ENCODE data around the gene WFIKKN2. TPM values are rescaled to one million over a fixed set of nuclear protein-coding genes. Genes with fewer than 3 reads are reported as not detected.
A peak's percentile ranks its signal among the peaks of the same experiment; 100 is the strongest.

WFIKKN2 gene
- total and polyA plus RNA-seq, 2 of the 13 experiments (the other 11 are each of a cell fraction or from before 2014, with no cell fraction given) = not detected

DNA sequence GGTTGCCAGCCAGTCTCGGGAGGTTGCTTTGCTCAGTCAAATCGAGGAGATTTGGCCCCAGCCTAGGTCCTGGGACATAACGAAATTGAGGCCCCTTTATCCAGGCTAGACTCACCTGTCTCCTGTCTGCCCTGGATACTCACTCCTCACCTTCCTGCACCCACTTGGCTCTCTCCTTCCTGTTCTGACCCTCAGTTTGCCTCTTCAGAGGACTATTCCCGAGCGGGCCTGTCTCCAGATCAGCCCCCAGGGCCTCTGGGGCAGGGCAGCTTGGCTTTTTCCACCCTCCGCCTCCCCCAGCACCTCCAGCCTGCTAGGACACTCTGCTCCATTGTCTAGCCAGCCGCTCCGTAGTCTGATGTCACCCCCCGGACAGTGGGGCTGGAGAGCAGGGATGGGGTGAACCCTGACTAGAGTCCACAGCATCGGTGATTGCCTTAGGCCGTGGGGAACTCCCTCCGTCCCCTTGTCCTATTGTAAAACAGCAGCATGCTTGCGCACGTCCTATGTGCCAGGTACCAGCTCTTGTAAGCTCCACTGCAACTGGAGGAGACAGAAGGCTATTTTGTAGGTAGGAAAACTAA, 8.8 kb downstream of the WFIKKN2 start (continued):
- TF ChIP-seq, protein P1, sequence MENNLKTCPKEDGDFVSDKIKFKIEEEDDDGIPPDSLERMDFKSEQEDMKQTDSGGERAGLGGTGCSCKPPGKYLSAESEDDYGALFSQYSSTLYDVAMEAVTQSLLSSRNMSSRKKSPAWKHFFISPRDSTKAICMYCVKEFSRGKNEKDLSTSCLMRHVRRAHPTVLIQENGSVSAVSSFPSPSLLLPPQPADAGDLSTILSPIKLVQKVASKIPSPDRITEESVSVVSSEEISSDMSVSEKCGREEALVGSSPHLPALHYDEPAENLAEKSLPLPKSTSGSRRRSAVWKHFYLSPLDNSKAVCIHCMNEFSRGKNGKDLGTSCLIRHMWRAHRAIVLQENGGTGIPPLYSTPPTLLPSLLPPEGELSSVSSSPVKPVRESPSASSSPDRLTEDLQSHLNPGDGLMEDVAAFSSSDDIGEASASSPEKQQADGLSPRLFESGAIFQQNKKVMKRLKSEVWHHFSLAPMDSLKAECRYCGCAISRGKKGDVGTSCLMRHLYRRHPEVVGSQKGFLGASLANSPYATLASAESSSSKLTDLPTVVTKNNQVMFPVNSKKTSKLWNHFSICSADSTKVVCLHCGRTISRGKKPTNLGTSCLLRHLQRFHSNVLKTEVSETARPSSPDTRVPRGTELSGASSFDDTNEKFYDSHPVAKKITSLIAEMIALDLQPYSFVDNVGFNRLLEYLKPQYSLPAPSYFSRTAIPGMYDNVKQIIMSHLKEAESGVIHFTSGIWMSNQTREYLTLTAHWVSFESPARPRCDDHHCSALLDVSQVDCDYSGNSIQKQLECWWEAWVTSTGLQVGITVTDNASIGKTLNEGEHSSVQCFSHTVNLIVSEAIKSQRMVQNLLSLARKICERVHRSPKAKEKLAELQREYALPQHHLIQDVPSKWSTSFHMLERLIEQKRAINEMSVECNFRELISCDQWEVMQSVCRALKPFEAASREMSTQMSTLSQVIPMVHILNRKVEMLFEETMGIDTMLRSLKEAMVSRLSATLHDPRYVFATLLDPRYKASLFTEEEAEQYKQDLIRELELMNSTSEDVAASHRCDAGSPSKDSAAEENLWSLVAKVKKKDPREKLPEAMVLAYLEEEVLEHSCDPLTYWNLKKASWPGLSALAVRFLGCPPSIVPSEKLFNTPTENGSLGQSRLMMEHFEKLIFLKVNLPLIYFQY (CRISPR knock-in tag; IDR thresholded peaks at IDR 0.05; ENCODE audit: borderline replicate concordance) = peak; percentile 32; the same call in 1 of the 2 replicates
- TF ChIP-seq ZFP90 (CRISPR knock-in tag; IDR thresholded peaks at IDR 0.05; ENCODE audit: borderline replicate concordance) = peak; percentile 66; the same call in 1 of the 2 replicates
- TF ChIP-seq, protein P2, sequence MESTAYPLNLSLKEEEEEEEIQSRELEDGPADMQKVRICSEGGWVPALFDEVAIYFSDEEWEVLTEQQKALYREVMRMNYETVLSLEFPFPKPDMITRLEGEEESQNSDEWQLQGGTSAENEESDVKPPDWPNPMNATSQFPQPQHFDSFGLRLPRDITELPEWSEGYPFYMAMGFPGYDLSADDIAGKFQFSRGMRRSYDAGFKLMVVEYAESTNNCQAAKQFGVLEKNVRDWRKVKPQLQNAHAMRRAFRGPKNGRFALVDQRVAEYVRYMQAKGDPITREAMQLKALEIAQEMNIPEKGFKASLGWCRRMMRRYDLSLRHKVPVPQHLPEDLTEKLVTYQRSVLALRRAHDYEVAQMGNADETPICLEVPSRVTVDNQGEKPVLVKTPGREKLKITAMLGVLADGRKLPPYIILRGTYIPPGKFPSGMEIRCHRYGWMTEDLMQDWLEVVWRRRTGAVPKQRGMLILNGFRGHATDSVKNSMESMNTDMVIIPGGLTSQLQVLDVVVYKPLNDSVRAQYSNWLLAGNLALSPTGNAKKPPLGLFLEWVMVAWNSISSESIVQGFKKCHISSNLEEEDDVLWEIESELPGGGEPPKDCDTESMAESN (CRISPR knock-in tag; conservative IDR thresholded peaks at IDR 0.05) = 0 out of 2 replicates have a peak, but pooled peaks have one; percentile 62
- no peak for TF ChIP-seq ZNF761 (CRISPR knock-in tag; conservative IDR thresholded peaks at IDR 0.05)
- TF ChIP-seq DR1 (CRISPR knock-in tag; IDR thresholded peaks at IDR 0.05) = no peak
- TF ChIP-seq, protein P3, sequence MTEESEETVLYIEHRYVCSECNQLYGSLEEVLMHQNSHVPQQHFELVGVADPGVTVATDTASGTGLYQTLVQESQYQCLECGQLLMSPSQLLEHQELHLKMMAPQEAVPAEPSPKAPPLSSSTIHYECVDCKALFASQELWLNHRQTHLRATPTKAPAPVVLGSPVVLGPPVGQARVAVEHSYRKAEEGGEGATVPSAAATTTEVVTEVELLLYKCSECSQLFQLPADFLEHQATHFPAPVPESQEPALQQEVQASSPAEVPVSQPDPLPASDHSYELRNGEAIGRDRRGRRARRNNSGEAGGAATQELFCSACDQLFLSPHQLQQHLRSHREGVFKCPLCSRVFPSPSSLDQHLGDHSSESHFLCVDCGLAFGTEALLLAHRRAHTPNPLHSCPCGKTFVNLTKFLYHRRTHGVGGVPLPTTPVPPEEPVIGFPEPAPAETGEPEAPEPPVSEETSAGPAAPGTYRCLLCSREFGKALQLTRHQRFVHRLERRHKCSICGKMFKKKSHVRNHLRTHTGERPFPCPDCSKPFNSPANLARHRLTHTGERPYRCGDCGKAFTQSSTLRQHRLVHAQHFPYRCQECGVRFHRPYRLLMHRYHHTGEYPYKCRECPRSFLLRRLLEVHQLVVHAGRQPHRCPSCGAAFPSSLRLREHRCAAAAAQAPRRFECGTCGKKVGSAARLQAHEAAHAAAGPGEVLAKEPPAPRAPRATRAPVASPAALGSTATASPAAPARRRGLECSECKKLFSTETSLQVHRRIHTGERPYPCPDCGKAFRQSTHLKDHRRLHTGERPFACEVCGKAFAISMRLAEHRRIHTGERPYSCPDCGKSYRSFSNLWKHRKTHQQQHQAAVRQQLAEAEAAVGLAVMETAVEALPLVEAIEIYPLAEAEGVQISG (CRISPR knock-in tag; IDR thresholded peaks at IDR 0.05) = 0 out of 2 replicates have a peak, but pooled peaks have one; percentile 57
- no peak for TF ChIP-seq SMYD3 (CRISPR knock-in tag; IDR thresholded peaks at IDR 0.05)
- TF ChIP-seq GABPB1 (CRISPR knock-in tag; IDR thresholded peaks at IDR 0.05) = no peak
- TF ChIP-seq, protein P4, sequence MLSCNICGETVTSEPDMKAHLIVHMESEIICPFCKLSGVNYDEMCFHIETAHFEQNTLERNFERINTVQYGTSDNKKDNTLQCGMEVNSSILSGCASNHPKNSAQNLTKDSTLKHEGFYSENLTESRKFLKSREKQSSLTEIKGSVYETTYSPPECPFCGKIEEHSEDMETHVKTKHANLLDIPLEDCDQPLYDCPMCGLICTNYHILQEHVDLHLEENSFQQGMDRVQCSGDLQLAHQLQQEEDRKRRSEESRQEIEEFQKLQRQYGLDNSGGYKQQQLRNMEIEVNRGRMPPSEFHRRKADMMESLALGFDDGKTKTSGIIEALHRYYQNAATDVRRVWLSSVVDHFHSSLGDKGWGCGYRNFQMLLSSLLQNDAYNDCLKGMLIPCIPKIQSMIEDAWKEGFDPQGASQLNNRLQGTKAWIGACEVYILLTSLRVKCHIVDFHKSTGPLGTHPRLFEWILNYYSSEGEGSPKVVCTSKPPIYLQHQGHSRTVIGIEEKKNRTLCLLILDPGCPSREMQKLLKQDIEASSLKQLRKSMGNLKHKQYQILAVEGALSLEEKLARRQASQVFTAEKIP (CRISPR knock-in tag; IDR thresholded peaks at IDR 0.05; ENCODE audit: borderline replicate concordance) = no peak
- peak; percentile 92 for TF ChIP-seq NCOR1 (IDR thresholded peaks at IDR 0.05; ENCODE audit: borderline replicate concordance, low read length)
- no peak for TF ChIP-seq ZNF749 (CRISPR knock-in tag; IDR thresholded peaks at IDR 0.05; ENCODE audit: borderline replicate concordance)
- TF ChIP-seq ZSCAN31 (CRISPR knock-in tag; IDR thresholded peaks at IDR 0.05; ENCODE audit: low read depth) = no peak
- TF ChIP-seq ISL2 (CRISPR knock-in tag; IDR thresholded peaks at IDR 0.05) = no peak
- TF ChIP-seq, protein P5, sequence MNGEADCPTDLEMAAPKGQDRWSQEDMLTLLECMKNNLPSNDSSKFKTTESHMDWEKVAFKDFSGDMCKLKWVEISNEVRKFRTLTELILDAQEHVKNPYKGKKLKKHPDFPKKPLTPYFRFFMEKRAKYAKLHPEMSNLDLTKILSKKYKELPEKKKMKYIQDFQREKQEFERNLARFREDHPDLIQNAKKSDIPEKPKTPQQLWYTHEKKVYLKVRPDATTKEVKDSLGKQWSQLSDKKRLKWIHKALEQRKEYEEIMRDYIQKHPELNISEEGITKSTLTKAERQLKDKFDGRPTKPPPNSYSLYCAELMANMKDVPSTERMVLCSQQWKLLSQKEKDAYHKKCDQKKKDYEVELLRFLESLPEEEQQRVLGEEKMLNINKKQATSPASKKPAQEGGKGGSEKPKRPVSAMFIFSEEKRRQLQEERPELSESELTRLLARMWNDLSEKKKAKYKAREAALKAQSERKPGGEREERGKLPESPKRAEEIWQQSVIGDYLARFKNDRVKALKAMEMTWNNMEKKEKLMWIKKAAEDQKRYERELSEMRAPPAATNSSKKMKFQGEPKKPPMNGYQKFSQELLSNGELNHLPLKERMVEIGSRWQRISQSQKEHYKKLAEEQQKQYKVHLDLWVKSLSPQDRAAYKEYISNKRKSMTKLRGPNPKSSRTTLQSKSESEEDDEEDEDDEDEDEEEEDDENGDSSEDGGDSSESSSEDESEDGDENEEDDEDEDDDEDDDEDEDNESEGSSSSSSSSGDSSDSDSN (CRISPR knock-in tag; IDR thresholded peaks at IDR 0.05) = peak; percentile 83; the same call in 1 of the 2 replicates
- TF ChIP-seq ZNF550 (CRISPR knock-in tag; IDR thresholded peaks at IDR 0.05; ENCODE audit: borderline replicate concordance) = no peak
